ENCODE data around the gene RGS6.

Gene RGS6

DNA sequence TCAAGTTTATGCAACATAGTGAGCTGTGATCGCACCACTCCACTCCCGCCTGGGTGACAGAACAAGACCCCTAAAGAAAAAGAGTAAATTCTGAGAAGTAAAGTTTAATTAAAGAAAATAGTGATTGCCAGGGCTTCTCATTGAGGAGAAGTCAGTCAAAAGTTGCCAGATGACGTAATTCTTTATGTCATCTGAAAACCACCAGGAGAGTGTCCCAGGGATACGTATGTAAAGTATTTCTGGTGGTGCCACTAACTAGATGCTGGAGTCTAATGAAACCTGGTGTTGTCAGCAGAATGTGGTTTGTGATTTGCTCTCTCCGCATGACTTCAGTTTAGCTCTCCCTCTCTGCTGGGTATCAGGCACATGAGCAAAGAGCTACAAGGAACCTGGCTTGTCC lies 569.2 kb downstream of the RGS6 start:
- Histone ChIP-seq H3K9me3 (ENCODE audit: insufficient read depth, low read depth, low read length) (peaks cover 8% of the 10 kb centered on the region; the same call in 1 of the 2 replicates), H3K27me3 (ENCODE audit: insufficient read depth, low read length) (no peaks in the 10 kb centered on the region), H3K36me3 (ENCODE audit: insufficient read depth, low read depth, low read length) (no peaks in the 10 kb centered on the region), H3K9ac (ENCODE audit: low read depth, low read length) (no peak overlapping the region), H3K27ac (ENCODE audit: low read length) (no peak overlapping the region), H3K4me3 (ENCODE audit: low read length) (no peak overlapping the region), H3K4me1 (ENCODE audit: insufficient read depth, low read length) (no peaks in the 10 kb centered on the region)

DNA sequence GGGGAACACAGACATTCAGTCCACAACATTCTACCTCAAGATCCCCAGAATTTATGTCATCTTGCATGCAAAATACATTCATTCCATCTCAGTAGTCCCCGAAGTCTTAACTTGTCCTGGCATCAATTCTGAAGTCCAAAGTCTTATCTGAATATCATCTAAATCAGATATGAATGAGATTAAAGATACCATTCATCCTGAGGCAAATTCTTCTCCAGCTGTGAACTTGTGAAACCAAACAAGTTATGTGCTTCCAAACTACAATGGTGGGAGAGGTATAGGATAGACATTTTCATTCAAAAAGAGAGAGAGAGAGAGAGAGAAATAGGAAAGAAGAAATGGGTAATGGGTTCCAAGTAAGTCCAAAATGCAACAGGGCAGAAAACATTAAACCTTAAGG lies 571.0 kb downstream of the RGS6 start:
- no peak overlapping the region for H3K9ac ChIP-seq (ENCODE audit: low read depth, low read length)
- H3K36me3 ChIP-seq (ENCODE audit: insufficient read depth, low read depth, low read length) = no peaks in the 10 kb centered on the region
- no peak overlapping the region for H3K4me3 ChIP-seq (ENCODE audit: low read length)
- H3K27ac ChIP-seq (ENCODE audit: low read length) = no peak overlapping the region
- H3K4me1 ChIP-seq (ENCODE audit: insufficient read depth, low read length) = no peaks in the 10 kb centered on the region
- H3K27me3 ChIP-seq (ENCODE audit: insufficient read depth, low read length) = no peaks in the 10 kb centered on the region
- H3K9me3 ChIP-seq (ENCODE audit: insufficient read depth, low read depth, low read length) = peaks cover 8% of the 10 kb centered on the region; the same call in 1 of the 2 replicates

DNA sequence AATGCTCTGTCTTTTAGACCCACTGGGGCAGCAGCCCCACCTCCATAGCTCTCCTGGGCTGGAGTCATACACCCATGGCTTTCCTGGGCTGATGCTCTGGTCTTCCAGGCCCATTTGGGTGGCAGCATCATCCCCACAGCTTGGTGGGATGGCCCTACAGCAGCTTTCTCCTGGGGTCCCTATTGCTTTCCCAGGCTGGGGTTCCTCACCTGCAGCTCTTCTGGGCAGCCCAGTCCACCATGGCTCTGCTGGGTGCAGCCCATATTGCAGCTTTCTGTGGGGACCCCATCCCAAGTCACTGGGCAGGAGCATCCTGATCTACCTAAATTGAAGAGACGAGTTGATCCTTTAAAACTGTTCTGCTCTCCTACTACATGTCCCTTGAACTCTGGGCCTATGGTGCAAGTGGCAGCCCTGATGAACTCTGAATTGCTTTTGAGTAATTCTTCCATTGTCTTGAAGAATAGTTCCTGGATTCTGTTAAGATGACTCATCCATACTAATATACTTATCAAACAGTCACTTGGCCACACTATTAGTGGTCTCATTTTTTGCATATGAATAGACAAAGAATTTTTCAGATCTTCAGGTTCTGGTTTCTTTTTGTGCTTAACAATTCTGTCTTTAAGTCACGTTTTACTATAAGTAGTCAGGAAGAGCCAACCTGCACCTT lies 571.6 kb downstream of the RGS6 start:
- Histone ChIP-seq H3K4me3 (ENCODE audit: low read length) (no peak overlapping the region), H3K9ac (ENCODE audit: low read depth, low read length) (no peak overlapping the region), H3K36me3 (ENCODE audit: insufficient read depth, low read depth, low read length) (no peaks in the 10 kb centered on the region), H3K27ac (ENCODE audit: low read length) (no peak overlapping the region), H3K27me3 (ENCODE audit: insufficient read depth, low read length) (no peaks in the 10 kb centered on the region), H3K9me3 (ENCODE audit: insufficient read depth, low read depth, low read length) (peaks cover 8% of the 10 kb centered on the region; the same call in 1 of the 2 replicates), H3K4me1 (ENCODE audit: insufficient read depth, low read length) (no peaks in the 10 kb centered on the region)

DNA sequence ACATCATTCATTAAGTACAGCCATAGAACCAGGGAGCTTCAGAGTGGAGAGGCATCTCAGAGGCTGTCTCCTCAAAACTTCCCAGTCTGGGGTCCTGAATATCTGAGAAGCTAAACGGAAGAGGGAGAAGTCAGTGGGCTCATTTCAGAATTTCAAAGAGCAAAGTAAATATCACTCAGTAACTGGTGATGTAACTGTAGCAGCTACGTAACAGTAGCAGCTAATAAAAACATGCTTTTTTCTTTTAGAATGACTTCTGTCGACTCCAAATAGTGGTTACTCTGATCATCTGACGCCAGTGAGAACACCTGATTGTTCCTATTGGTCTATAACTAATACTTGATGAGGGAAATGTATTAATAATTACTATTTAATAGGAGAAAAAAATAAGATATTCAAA lies 578.3 kb downstream of the RGS6 start:
- H3K4me1 ChIP-seq (ENCODE audit: insufficient read depth, low read length) = no peaks in the 10 kb centered on the region
- H3K9ac ChIP-seq (ENCODE audit: low read depth, low read length) = no peak overlapping the region
- no peak overlapping the region for H3K27ac ChIP-seq (ENCODE audit: low read length)
- no peaks in the 10 kb centered on the region for H3K27me3 ChIP-seq (ENCODE audit: insufficient read depth, low read length)
- no peaks in the 10 kb centered on the region for H3K36me3 ChIP-seq (ENCODE audit: insufficient read depth, low read depth, low read length)
- H3K9me3 ChIP-seq (ENCODE audit: insufficient read depth, low read depth, low read length) = no peaks in the 10 kb centered on the region
- no peak overlapping the region for H3K4me3 ChIP-seq (ENCODE audit: low read length)

DNA sequence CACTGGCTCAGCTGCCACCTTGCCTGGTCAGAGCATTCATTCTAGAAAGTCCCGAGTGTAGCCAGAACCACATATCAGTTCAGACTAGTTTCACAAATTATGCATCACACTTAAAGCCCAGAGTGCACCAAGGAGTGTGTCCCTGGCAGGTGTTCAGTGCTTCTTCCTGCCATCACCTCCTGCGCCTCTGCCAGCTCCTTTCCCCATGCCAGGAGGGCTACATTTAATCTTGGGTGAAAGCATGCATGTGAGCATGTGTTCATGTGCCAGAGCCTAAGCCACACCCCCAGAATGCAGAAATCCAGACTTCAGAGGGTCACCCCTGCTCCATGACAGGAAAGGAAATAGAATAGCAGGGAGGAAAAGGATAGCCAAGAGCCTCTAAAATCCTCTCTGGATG lies 580.1 kb downstream of the RGS6 start:
- H3K9ac ChIP-seq (ENCODE audit: low read depth, low read length) = no peak overlapping the region
- no peaks in the 10 kb centered on the region for H3K9me3 ChIP-seq (ENCODE audit: insufficient read depth, low read depth, low read length)
- no peaks in the 10 kb centered on the region for H3K36me3 ChIP-seq (ENCODE audit: insufficient read depth, low read depth, low read length)
- no peak overlapping the region for H3K4me3 ChIP-seq (ENCODE audit: low read length)
- no peaks in the 10 kb centered on the region for H3K4me1 ChIP-seq (ENCODE audit: insufficient read depth, low read length)
- H3K27ac ChIP-seq (ENCODE audit: low read length) = no peak overlapping the region
- H3K27me3 ChIP-seq (ENCODE audit: insufficient read depth, low read length) = no peaks in the 10 kb centered on the region

DNA sequence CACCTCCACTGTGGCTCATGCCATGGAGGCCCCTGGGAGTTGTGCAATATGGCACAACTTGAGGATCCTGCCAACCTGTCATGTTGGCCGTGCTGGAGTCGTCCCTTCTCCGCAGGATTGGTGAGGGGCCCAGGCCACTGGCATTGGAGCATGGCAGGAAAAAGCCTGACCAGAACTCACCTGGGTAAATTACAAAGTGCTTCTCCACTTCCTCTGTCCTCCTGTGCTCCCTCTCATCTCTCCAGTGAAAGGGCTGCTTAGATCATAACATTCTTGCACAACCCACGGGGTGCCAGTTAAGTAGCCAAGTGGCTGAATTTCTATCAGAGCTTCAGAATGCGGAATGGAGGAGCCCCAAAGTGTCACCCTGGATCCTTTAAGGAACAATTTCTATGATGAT lies 580.7 kb downstream of the RGS6 start:
- H3K4me3 ChIP-seq (ENCODE audit: low read length) = no peak overlapping the region
- H3K9me3 ChIP-seq (ENCODE audit: insufficient read depth, low read depth, low read length) = no peaks in the 10 kb centered on the region
- H3K36me3 ChIP-seq (ENCODE audit: insufficient read depth, low read depth, low read length) = no peaks in the 10 kb centered on the region
- H3K27me3 ChIP-seq (ENCODE audit: insufficient read depth, low read length) = no peaks in the 10 kb centered on the region
- H3K4me1 ChIP-seq (ENCODE audit: insufficient read depth, low read length) = no peaks in the 10 kb centered on the region
- no peak overlapping the region for H3K27ac ChIP-seq (ENCODE audit: low read length)
- no peak overlapping the region for H3K9ac ChIP-seq (ENCODE audit: low read depth, low read length)

DNA sequence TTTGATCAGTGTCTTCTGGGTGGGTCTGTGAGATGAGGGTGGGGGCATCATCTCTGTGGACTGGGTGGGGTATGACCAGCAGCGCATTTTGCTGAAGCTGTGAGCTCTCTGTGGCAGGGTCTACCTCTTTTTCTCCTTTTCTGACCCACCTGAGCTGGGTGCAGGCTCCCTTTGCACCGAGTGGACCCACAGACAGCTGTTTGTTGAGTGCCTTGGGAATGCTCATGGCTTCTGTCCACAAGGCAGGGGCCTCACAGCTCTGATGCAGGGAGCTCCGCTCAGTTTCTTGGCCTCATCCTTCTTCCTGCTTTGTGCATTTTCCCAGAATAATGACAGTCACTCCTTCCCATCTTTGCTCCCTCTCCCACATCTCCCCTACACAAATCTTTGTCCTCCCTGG lies 581.1 kb downstream of the RGS6 start:
- H3K4me3 ChIP-seq (ENCODE audit: low read length) = no peak overlapping the region
- H3K9me3 ChIP-seq (ENCODE audit: insufficient read depth, low read depth, low read length) = no peaks in the 10 kb centered on the region
- no peak overlapping the region for H3K9ac ChIP-seq (ENCODE audit: low read depth, low read length)
- no peaks in the 10 kb centered on the region for H3K36me3 ChIP-seq (ENCODE audit: insufficient read depth, low read depth, low read length)
- H3K27me3 ChIP-seq (ENCODE audit: insufficient read depth, low read length) = no peaks in the 10 kb centered on the region
- H3K4me1 ChIP-seq (ENCODE audit: insufficient read depth, low read length) = no peaks in the 10 kb centered on the region
- no peak overlapping the region for H3K27ac ChIP-seq (ENCODE audit: low read length)

DNA sequence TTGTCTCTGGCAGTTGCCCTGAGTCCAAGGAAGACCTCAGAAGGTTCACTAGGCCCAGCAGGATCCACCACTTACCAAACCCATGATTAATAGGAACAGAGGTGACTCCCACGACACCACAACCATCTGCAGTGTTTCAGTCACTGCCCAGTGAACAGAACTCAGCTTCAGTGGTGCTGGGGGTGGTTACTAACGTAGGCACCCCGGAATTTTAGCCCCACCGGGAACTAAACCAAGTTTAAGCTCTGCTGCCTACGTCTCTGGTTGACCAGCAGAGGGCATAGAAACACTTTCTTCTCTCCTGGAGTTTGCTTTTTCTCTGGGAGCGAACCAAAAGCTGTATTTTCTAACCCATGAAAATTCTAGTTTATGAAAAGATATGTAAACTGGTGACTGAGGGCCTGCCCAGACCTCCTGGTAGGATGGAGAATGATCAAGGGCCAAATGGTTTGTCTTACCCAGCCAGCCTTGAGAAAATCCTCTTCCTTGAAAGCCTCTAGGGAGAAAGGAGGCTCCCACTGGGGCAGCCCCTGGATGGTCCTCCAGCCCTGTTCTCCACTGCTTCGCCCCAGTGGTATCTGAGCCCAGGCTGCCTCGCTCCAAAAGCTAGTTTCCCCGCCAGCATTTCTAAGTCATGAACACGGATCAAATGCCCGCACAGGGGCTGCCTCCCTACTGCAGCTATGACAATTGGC lies 581.9 kb downstream of the RGS6 start:
- Histone ChIP-seq H3K36me3 (ENCODE audit: insufficient read depth, low read depth, low read length) (no peaks in the 10 kb centered on the region), H3K27me3 (ENCODE audit: insufficient read depth, low read length) (no peaks in the 10 kb centered on the region), H3K9me3 (ENCODE audit: insufficient read depth, low read depth, low read length) (no peaks in the 10 kb centered on the region), H3K27ac (ENCODE audit: low read length) (no peak overlapping the region), H3K4me3 (ENCODE audit: low read length) (no peak overlapping the region), H3K9ac (ENCODE audit: low read depth, low read length) (no peak overlapping the region), H3K4me1 (ENCODE audit: insufficient read depth, low read length) (no peaks in the 10 kb centered on the region)

DNA sequence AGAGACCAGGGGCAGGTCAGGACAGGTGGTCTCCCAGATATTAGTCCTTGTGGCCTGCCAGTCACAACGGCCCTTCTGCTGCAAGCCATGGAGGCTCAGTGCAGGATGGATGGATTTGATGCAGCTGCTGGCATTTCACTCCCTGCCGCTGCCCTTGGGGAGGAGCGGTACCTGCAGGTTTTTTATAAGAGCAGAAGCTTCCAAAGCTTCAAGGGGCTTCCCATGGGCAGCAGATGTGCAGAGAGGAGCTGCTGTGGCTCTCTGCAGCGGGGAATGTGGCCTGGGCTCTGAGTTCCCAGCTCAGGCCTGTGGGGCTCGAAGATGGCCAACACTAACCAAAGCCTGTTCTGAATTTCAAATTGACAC lies 582.4 kb downstream of the RGS6 start:
- no peak overlapping the region for H3K9ac ChIP-seq (ENCODE audit: low read depth, low read length)
- no peaks in the 10 kb centered on the region for H3K27me3 ChIP-seq (ENCODE audit: insufficient read depth, low read length)
- H3K36me3 ChIP-seq (ENCODE audit: insufficient read depth, low read depth, low read length) = no peaks in the 10 kb centered on the region
- no peak overlapping the region for H3K4me3 ChIP-seq (ENCODE audit: low read length)
- H3K4me1 ChIP-seq (ENCODE audit: insufficient read depth, low read length) = no peaks in the 10 kb centered on the region
- H3K9me3 ChIP-seq (ENCODE audit: insufficient read depth, low read depth, low read length) = no peaks in the 10 kb centered on the region
- no peak overlapping the region for H3K27ac ChIP-seq (ENCODE audit: low read length)

DNA sequence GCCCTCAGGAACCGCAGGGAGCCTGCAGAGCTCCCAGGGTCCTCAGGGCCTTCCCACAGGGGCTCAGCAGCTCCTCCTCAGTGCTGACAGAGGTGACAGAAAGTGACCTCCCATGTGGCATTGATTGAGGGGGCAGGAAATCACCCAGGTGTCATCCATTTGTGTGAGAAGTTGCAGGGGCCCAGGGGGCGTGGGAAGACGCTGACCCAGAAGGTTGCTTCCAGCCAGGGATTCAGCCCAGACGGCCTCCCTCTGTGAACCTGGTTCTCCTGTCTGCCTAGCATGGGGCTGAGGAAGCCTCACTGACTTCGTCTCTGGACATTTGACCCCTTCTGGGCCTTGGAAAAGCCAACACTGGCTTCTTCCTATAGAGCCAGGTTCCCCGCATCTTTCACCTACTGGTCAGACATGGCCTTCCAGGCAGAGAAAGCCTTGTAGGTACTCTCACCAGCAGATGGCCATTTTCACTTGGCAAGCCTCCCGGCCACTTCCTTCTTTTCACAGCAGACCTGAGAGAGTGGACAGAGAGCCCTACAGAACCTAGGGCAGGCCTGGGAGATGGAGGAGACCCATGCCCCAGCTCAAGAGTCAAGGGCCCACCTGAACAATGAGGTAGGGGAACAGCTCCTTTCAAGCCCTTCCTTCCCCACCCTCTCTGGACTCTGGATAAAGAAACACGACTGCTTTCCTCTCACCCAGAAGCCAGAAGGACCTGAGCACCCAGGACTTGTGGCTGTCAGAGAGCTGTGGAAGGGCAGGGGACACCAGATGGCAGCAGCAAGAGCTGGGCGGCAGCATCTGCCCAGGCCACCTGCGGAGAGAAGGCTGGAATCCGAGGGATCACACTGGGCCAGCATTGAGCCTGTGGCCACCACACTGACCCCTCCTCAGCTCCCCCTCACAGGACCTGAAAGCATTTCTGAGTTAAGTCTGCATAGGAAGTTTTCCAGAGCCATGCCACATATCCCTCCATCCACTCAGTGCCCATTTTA lies 583.8 kb downstream of the RGS6 start:
- Histone ChIP-seq H3K9ac (ENCODE audit: low read depth, low read length) (no peak overlapping the region), H3K4me1 (ENCODE audit: insufficient read depth, low read length) (no peaks in the 10 kb centered on the region), H3K9me3 (ENCODE audit: insufficient read depth, low read depth, low read length) (no peaks in the 10 kb centered on the region), H3K27me3 (ENCODE audit: insufficient read depth, low read length) (no peaks in the 10 kb centered on the region), H3K4me3 (ENCODE audit: low read length) (no peak overlapping the region), H3K27ac (ENCODE audit: low read length) (no peak overlapping the region), H3K36me3 (ENCODE audit: insufficient read depth, low read depth, low read length) (no peaks in the 10 kb centered on the region)

DNA sequence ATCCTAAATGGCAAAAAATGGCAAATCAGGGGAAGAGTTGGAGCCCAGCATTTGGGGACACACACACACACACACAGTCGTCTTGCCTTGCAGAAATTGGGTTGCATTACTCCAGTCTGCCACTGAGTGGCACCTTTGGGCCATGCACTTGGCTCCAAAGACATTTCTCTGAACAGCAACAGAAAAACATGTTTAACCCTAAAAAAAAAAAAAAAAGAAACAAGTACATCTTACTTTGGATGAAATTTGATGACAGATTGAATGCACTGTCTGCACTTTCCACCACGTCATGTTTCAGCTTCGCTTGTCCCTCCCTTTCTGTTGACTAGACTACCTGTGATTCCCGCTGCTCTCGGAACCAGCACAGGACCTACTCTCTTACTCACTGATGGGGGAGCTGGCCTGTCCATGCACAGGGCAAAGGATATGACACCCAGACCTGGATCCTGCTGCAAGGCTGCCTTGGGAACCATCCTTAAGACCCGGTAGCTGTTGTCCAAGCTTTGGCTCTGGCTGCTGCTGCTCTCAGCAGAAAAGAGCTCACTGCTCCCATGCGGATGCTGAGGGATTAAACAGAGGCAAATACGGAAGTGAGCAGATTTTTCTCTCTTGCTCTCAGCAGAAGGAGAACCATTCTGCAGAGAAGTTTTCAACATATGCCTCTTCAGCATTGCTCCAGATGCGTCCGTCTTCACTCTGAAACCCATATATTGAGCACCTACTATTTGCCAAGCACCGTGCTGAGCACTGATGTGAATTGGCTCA lies 584.9 kb downstream of the RGS6 start:
- no peaks in the 10 kb centered on the region for H3K27me3 ChIP-seq (ENCODE audit: insufficient read depth, low read length)
- H3K9ac ChIP-seq (ENCODE audit: low read depth, low read length) = no peak overlapping the region
- H3K36me3 ChIP-seq (ENCODE audit: insufficient read depth, low read depth, low read length) = no peaks in the 10 kb centered on the region
- no peak overlapping the region for H3K4me3 ChIP-seq (ENCODE audit: low read length)
- H3K4me1 ChIP-seq (ENCODE audit: insufficient read depth, low read length) = no peaks in the 10 kb centered on the region
- H3K27ac ChIP-seq (ENCODE audit: low read length) = no peak overlapping the region
- no peaks in the 10 kb centered on the region; the same call in 1 of the 2 replicates for H3K9me3 ChIP-seq (ENCODE audit: insufficient read depth, low read depth, low read length)

Data from iPS-20b (cell line).